ENCODE measurements around the gene TWIST1.

TWIST1 gene

DNA sequence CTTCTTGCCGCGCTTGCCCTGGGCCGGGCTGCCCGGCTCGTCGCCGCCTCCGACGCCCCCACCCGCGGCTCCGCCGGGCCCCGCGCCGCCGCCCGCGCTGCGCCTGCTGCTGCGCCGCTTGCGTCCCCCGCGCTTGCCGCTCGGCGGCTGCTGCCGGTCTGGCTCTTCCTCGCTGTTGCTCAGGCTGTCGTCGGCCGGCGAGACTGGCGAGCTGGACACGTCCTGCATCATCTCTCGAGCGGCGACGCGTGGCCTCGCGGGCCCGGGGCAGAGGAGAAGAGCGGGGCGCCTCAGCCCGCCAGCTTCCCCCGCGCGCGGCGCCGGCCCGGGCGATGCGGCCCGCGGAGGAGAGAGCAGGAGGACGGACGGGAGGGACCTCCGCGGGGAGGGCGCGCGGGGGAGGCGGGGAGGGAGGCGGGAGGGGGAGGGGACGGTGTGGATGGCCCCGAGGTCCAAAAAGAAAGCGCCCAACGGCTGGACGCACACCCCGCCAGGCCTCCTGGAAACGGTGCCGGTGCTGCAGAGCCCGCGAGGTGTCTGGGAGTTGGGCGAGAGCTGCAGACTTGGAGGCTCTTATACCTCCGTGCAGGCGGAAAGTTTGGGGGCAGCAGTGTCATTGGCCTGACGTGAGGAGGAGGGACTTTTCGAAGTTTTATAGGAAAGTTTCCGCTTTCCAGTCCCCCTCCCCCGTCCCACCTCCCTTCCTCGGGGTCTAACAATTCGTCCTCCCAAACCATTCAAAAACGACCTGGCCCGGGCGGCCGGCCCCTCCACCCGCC is at the start of gene TWIST1:
Gene TWIST1 (minus strand): TSS at position 546 of the 779 bp plus-strand sequence. CDS start 315 bp downstream, at position 231.
- no peak for DNase-seq

DNA sequence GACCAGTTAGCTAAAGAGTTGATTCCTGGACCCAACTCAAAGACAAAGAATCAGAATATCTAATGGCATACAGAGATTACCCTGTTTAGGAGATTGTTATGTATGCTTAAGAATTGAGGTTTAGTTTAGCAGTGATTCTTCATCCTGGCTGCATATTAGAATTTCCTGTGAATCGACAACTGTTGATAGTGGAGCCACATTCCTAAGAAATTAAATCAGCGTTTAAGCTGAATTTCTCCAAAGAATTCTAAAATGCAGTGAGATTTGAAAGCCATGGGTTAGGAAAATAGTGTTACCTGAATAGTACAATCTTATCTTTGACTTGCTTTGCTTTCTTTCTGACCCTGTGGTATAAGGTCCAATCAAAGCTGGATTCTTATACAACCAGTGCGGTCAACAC is 44.2 kb upstream of the TWIST1 start:
- DNase-seq: no peak

DNA sequence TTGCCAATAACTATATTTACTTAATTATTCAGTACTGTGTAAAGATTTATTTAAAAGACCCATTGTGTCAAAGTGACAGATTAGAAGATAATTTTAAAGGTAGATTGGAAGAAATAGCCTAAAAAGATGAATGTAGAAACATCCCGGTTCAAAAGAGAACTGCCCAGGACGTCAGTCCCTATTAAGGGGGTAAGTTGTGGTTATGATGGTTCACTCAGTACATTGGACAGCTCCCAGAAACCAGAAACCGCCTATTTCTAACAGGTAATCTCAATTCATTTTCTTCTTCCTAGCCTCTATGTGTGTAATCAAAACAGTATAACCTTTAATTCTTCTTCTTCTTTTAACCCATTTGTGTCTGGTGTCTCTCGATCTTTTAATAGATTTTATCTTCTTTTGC is 29.3 kb upstream of the TWIST1 start:
- no peak for DNase-seq

- no peak for DNase-seq
These were observed 28.1 kb upstream of the TWIST1 start for GRCh38 chr7:19145434-19146115.

DNA sequence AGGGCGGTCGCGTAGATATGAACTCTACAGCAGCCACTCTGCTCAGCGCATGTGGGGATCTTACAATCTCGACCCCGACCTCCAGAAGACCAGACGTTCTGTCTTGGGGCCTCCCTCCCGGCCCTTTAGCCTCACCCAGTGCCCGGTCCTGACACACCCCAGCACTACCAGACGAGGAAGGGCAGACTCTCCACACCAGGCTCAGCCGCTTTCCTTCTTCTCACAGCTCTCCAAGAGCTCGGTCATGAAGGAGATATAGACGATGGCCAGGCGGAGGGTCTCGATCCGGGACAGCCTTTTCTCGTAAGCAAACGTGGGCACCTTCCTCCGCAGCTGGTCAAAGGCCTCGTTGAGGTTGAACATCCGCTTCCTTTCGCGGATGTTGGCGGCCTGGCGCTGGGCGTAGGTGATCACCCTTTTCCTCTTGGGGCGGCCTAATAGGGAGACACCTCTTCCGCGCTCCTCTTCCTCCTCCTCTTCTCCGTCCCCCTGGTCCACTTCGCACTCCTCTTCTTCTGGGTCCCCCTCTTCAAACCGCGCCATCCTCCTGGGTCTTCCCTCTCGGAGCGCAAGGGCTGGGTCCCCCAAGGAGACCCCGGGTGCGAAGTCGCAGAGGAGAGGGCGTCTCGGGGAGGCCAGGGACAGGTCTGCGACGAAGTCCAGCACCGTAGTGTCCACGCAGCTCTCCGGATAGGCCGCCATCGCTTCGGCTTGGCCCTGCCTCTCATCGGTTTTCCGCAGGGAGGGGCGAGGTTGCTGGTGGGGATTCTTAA is 27.4 kb upstream of the TWIST1 start, which contains the start of gene FERD3L:
Gene FERD3L (minus strand): TSS at position 761 of the 773 bp plus-strand sequence. CDS start 59 bp downstream, at position 702.
- no peak for DNase-seq

- no peak for DNase-seq
These were observed 26.6 kb upstream of the TWIST1 start for GRCh38 chr7:19143881-19144574.

GRCh38 chr7:19139706-19140327 is 22.4 kb upstream of the TWIST1 start:
- no peak for DNase-seq

DNA sequence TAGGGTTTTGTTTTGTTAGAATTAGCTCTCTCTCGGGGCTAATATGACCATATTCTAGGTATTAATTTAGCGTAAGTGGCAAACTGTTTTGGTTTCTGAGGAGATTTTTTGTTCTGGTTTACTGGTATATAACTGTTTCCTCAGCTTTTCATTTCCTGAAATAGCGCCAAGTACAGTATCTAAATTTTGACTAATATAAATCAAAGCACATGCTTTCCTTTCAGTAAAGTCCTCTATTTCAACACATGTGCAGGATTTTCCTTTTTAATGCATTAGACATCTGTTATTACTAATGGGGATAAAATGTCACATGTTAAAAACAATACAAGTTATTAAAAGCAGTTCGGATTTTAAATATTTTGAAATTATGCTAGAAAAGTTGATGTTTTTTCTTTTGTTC is 16.4 kb upstream of the TWIST1 start:
- DNase-seq: no peak

GRCh38 chr7:19133390-19133789 is 16.0 kb upstream of the TWIST1 start:
- no peak for DNase-seq

DNA sequence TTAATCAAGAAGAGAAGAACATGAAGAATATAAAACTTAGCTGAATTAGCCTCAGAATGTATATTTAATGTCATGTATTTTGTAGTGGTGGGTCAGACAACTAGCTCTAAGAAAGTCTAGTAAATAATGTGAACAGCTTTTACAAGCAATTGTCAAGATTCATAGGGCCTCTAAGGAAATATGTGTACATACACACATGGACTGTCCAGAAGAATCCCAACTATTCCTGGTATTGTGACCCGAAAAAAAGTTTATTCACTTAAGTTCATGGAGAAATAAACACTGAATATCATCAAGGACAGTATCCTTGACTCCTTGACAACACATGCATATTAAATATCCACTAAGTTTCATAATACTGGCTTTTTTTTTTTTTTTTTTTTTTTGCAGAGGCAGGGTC is 11.4 kb upstream of the TWIST1 start:
- DNase-seq: no peak

DNA sequence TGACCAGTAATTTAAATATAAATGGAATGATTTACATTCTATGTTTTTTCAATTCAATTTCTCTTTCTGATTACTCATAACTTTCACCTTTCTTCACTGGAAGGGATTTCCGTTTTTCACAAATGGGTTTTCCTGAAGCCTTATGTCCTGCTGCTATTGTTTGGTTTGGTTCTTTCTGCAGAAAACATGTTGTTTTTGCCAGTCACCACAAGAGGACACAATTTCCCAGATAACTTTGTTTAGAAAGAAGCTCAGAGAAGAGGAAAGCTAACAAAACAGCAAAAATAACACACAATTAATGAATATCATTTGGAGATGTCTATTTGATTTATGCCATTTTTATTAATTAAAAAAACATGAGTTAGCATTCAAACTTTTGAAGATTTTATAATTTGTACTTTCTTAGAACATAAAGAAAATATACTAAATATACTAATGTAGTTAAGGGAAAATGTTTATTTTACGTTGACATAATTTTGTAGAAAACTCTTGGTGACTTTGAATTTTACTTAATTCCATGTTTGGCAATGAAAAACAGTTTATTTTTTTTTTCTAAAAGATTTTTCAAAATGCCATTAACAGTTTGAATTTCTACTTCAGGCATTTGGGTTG is 4.6 kb upstream of the TWIST1 start:
- DNase-seq: no peak

- no peak for DNase-seq
These were observed 2.5 kb upstream of the TWIST1 start for GRCh38 chr7:19119870-19120486.

GRCh38 chr7:19119372-19119771 is 1.9 kb upstream of the TWIST1 start:
- no peak for DNase-seq

DNA sequence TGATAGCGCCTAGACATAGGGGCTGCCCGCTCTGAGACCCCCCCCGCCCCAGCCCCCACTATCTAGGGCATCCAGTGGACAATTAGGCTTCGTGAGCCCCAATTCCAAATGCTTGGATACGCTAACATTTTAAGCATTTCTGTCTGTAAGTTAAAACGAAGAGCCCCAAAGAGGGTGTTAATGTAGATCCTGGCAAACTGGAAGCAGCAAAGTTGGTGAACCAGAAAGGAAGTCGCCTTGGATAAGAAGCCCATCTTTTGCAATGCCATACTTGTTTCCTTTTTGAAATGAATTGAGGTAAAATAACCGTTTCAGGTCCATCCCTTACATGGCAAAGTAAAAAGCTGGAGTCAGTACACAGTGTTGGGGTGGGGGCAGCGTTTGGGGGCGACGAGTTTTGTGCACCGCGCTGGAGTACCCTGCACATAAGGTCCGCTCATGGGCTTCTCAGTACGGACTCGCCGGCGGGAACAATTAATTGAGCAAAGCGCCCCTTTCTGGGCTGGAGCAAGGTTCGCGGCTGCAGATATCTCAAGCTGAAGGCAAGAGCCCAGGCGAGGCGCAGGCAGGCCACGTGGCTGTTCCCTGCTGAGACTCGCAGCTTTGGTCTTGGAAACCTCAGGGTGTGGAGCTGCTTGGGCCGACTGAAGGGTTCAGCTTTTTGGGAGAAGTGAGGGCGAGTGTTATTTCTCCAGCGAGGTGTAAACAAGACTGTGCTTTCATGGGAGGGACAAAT is 1.4 kb upstream of the TWIST1 start:
- no peak for DNase-seq

- no peak for DNase-seq
These were observed 603 bp upstream of the TWIST1 start for GRCh38 chr7:19117870-19118608.

GRCh38 chr7:19116121-19117090 is 1.0 kb downstream of the TWIST1 start:
- DNase-seq: no peak

- DNase-seq: no peak
These were observed 2.9 kb downstream of the TWIST1 start for GRCh38 chr7:19114551-19114855.

GRCh38 chr7:19113855-19114550 is 3.4 kb downstream of the TWIST1 start:
- DNase-seq: no peak

All from CD4-positive, alpha-beta T cell treated with Interleukin-15 for 1 hour (primary cell).